Smooth muscle cell (in vitro differentiated cells): ENCODE measurements around the gene ZFR2. TPM values are rescaled to one million over a fixed set of nuclear protein-coding genes. Genes with fewer than 3 reads are reported as not detected.

Experiments
- DNase-seq: peaks from one replicate; lab custom pipeline; 2025; ENCODE audit not compliant: unreplicated experiment; lab: John Stamatoyannopoulos, UW
- H2AFZ ChIP-seq: fragments of 200-600 bp; sonication (generic); 2 replicates; pipeline ENCODE4 v1.6.0; 2016; ENCODE audit warnings: antibody characterized with exemption, low read depth, mild to moderate bottlenecking
- H3F3A ChIP-seq: fragments of 200-600 bp; sonication (generic); 2 replicates; pipeline ENCODE4 v1.6.0; 2017; ENCODE audit warnings: antibody characterized with exemption, low read depth
- H3K27ac ChIP-seq: fragments of 200-600 bp; sonication (generic); 2 replicates; pipeline ENCODE4 v1.5.1; 2016; ENCODE audit warnings: low read depth, mild to moderate bottlenecking
- H3K27me3 ChIP-seq: fragments of 200-600 bp; sonication (generic); 2 replicates; pipeline ENCODE4 v1.6.1; 2016; ENCODE audit warnings: low read depth, mild to moderate bottlenecking
- H3K36me3 ChIP-seq: fragments of 200-600 bp; sonication (generic); 2 replicates; pipeline ENCODE4 v1.5.1; 2016; ENCODE audit warnings: low read depth
- H3K4me1 ChIP-seq: fragments of 200-600 bp; sonication (generic); 2 replicates; pipeline ENCODE4 v1.5.1; 2016; ENCODE audit warnings: low read depth
- H3K4me2 ChIP-seq: fragments of 200-600 bp; sonication (generic); 2 replicates; pipeline ENCODE4 v1.6.0; 2016; ENCODE audit warnings: mild to moderate bottlenecking
- H3K4me3 ChIP-seq: fragments of 200-600 bp; sonication (generic); 2 replicates; pipeline ENCODE4 v1.5.1; 2016; ENCODE audit warnings: mild to moderate bottlenecking
- H3K79me2 ChIP-seq: fragments of 200-600 bp; sonication (generic); 2 replicates; pipeline ENCODE4 v1.6.0; 2016; ENCODE audit warnings: low read depth, mild to moderate bottlenecking
- H3K9ac ChIP-seq: fragments of 200-600 bp; sonication (generic); 2 replicates; pipeline ENCODE4 v1.6.0; 2016; ENCODE audit warnings: low read depth
- H3K9me3 ChIP-seq: fragments of 200-600 bp; sonication (generic); replicated peaks from 2 replicates; pipeline ENCODE4 v1.5.1; 2016; ENCODE audit warnings: low read depth
- H4K20me1 ChIP-seq: fragments of 200-600 bp; sonication (generic); 2 replicates; pipeline ENCODE4 v1.6.0; 2016; ENCODE audit warnings: low read depth
- WGBS: methylation state at CpG from one replicate; pipeline ENCODE4 v1.1.7; 2016; ENCODE audit warnings: low lambda C conversion rate; 5-methylcytosine and 5-hydroxymethylcytosine counted together
- polyA plus RNA-seq: library from polyadenylated mRNA; unstranded; fragments of >200 nt; fragmentation: Nextera tagmentation; extraction: Ambion mirVana; gene quantifications from 2 replicates; pipeline ENCODE4 v1.2.1, GENCODE V29; 2016
- total RNA-seq: library from RNA; depleted of rRNA; stranded (reverse); fragments of >200 nt; gene quantifications from 2 replicates; pipeline ENCODE4 v1.2.3, GENCODE V29; 2014
- TF ChIP-seq, protein P1 (sequence below): fragments of 200-600 bp; sonication (generic); IDR thresholded peaks from 2 replicates; pipeline ENCODE4 v1.5.1; 2017; ENCODE audit warnings: borderline replicate concordance, mild to moderate bottlenecking, antibody characterized with exemption; ENCODE audit not compliant: insufficient read depth, poor library complexity, severe bottlenecking

The ZFR2 gene
- total and polyA plus RNA-seq, 2 experiments from 2014 or later: 0.54 to 1.8 TPM

DNA sequence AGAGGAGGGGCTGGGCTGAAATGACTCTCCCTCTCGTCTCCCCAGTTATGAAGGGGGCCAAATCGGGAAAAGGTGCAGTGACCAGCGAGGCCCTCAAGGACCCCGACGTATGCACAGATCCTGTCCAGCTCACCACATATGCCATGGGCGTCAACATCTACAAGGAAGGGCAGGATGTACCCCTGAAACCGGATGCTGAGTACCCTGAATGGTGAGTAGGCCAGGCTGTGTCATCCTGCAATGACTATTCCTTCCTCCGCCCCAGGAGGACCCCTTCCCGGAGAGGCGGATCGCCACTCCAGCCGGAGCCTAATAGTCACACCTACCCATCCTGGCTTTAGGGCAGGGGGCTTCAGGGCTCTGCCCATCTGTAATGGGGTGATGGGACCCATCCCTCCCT lies 103.7 kb downstream of the ZFR2 start:
- H3K4me1 ChIP-seq: peaks cover 3% of the 10 kb centered on the region
- no peak overlapping the region for H3K4me3 ChIP-seq
- H4K20me1 ChIP-seq: no peaks in the 10 kb centered on the region
- DNase-seq: no peak
- 97% methylated on average over 12 of the region's 12 CpGs for WGBS
- no peaks in the 10 kb centered on the region for H3K9me3 ChIP-seq
- no peaks in the 10 kb centered on the region for H3K36me3 ChIP-seq
- H3F3A ChIP-seq: peaks cover 6% of the 10 kb centered on the region
- no peak overlapping the region for H3K4me2 ChIP-seq
- no peak overlapping the region for H3K9ac ChIP-seq
- H3K27me3 ChIP-seq: no peaks in the 10 kb centered on the region
- no peak overlapping the region for H2AFZ ChIP-seq
- H3K27ac ChIP-seq: no peak overlapping the region
- H3K79me2 ChIP-seq: peaks cover 18% of the 10 kb centered on the region
- TF ChIP-seq, protein P1, sequence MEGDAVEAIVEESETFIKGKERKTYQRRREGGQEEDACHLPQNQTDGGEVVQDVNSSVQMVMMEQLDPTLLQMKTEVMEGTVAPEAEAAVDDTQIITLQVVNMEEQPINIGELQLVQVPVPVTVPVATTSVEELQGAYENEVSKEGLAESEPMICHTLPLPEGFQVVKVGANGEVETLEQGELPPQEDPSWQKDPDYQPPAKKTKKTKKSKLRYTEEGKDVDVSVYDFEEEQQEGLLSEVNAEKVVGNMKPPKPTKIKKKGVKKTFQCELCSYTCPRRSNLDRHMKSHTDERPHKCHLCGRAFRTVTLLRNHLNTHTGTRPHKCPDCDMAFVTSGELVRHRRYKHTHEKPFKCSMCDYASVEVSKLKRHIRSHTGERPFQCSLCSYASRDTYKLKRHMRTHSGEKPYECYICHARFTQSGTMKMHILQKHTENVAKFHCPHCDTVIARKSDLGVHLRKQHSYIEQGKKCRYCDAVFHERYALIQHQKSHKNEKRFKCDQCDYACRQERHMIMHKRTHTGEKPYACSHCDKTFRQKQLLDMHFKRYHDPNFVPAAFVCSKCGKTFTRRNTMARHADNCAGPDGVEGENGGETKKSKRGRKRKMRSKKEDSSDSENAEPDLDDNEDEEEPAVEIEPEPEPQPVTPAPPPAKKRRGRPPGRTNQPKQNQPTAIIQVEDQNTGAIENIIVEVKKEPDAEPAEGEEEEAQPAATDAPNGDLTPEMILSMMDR: no peak

DNA sequence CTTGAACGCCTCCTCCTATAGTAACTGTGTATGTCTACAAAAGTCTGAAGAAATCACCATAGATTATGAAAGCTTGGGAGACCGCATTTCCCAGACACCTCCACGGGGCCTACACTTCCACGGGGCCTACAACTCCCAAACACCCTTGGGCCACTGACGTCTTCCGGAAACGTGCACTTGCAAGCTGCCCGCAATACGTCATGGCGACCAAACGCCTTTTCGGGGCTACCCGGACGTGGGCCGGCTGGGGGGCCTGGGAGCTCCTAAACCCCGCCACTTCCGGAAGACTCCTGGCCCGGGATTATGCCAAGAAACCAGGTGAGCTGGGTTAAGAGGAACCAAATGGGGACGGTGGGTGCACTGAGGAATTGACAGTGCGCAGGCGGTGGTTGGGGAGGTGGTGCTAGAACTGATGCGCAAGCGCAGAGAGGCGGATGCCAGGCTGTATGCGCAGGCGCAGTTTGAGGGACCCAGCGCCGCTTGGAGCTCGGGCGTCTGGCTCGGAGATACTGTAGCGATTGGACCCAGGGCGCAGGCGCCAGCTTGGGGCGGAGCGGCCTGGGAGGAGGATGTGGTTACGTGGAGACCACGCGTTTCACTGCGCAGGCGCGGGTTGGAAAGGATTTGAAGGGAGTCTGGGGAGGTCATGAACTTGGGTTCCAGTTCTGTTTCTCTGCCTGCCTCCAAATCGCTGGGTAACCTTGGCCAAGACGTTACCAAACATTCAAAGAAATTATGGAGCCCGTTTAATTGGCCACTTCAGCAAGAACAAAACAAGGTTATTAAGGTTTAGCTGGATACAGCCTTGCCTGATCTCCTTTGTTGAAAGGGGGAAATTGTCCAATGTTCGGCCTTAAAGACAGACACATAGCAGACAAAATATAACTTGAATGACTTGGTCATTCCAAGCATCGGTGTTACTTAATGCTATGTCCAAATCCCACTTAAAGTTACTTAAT lies 106.1 kb downstream of the ZFR2 start, which contains the start of gene MRPL54:
MRPL54 (plus strand) TSS at position 182 of the 959 bp plus-strand sequence; CDS start at position 201, 19 bp downstream.
- H3K4me2 ChIP-seq: peak within 1 kb of the TSS; percentile 82
- H3K4me1 ChIP-seq: peaks cover 3% of the 10 kb centered on the region
- no peaks in the 10 kb centered on the region for H3K36me3 ChIP-seq
- TF ChIP-seq, protein P1: no peak
- peak within 1 kb of the TSS; percentile 93 for H3K27ac ChIP-seq
- H3K79me2 ChIP-seq: peaks cover 28% of the 10 kb centered on the region
- peak within 1 kb of the TSS; percentile 96 for H3K9ac ChIP-seq
- peaks cover 6% of the 10 kb centered on the region for H3F3A ChIP-seq
- H4K20me1 ChIP-seq: no peaks in the 10 kb centered on the region
- no peaks in the 10 kb centered on the region for H3K27me3 ChIP-seq
- DNase-seq: peak; percentile 100
- H3K9me3 ChIP-seq: no peaks in the 10 kb centered on the region
- H2AFZ ChIP-seq: peak within 1 kb of the TSS; percentile 92
- peak within 1 kb of the TSS; percentile 91 for H3K4me3 ChIP-seq
- 5% methylated on average over 47 of the region's 47 CpGs for WGBS

DNA sequence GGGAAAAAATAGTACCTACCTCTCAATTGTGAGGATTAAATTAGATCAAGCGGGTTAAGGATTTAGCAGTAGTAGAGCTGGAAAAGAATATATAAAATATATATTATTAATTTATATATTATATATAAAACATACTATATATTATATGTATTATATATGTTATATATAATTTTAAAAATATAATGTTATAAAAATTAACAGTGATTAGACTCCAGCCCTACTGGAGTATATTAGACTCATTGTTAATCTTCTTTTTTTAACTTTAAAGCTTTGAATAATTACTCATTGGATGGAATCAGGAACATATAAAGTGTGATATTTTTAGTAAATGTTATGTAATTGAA lies 106.7 kb downstream of the ZFR2 start:
- H3K9ac ChIP-seq: no peak overlapping the region
- peak overlapping the region; percentile 93 for H3K27ac ChIP-seq
- peak overlapping the region; percentile 92 for H2AFZ ChIP-seq
- H3K4me1 ChIP-seq: peaks cover 3% of the 10 kb centered on the region
- TF ChIP-seq, protein P1: no peak
- no peaks in the 10 kb centered on the region for H4K20me1 ChIP-seq
- peak overlapping the region; percentile 75 for H3K4me3 ChIP-seq
- 61% methylated on average over 1 of the region's 1 CpG for WGBS
- H3K9me3 ChIP-seq: no peaks in the 10 kb centered on the region
- H3K4me2 ChIP-seq: peak overlapping the region; percentile 82
- H3F3A ChIP-seq: peaks cover 6% of the 10 kb centered on the region
- peaks cover 28% of the 10 kb centered on the region for H3K79me2 ChIP-seq
- DNase-seq: no peak
- no peaks in the 10 kb centered on the region for H3K36me3 ChIP-seq
- H3K27me3 ChIP-seq: no peaks in the 10 kb centered on the region
